Heart left ventricle (tissue), 13 donors: Measurements from ENCODE around the gene TRPM1.

Experiments used
- CTCF ChIP-seq, 12 donors: fragments of 200-600 bp; sonication (generic) in 4 of 12; IDR thresholded peaks; one replicate each; pipeline versions ENCODE4 v1.5.0 to v1.8.0; 2018 to 2022; ENCODE audit warnings: antibody characterized with exemption in 12 of 12, mild to moderate bottlenecking in 5 of 12
- POLR2A ChIP-seq, 2 donors: fragments of 450-650 bp; IDR thresholded peaks; one replicate each; pipeline ENCODE4 v1.6.1; 2017; ENCODE audit warnings: antibody characterized with exemption in 2 of 2, mild to moderate bottlenecking in 2 of 2, moderate library complexity in 2 of 2
- donor health status: ischemic (EF 13 %, LVEDD 7.1; RV severe dilation, severe dysfunction).
- donor health status: DM: no; HTN: yes; CAD: no.
- donor health status: DM: no; HTN: no; CAD: no.
- donor health status: ischemic (EF 25% LVEDD 6.9; RV normal size, moderate dysfunction).
- donor health status: ischemic (EF 25% LVEDD 5.7; RV mildly dilated, moderate dysfunction).
- donor health status: ischemic (EF 35%, LVEDD 5.7; RV mildly dilated, moderate dysfunction).
- donor health status: nonischemic (EF 11% LVEDD 7.7; RV severe dilation, severe dysfunction).
- donor health status: DM: yes; HTN: yes; CAD: no.
- donor health status: PGD.
- donor health status: ischemic (EF 29% LVEDD 5.4; RV normal size, mild dysfunction).
- donor health status: nonischemic (EF 23%, LVEDD 6.1; RV moderate dilation, normal function).

- TF ChIP-seq CTCF (IDR thresholded peaks at IDR 0.05) = no peak
- no peak for TF ChIP-seq POLR2A (IDR thresholded peaks at IDR 0.05)
Observed at GRCh38 chr15:31108836-31109235, 7.3 kb upstream of the TRPM1 start.
